ENCODE measurements around the gene ENTREP1. TPM values are rescaled to one million over a fixed set of nuclear protein-coding genes. Genes with fewer than 3 reads are reported as not detected.

The ENTREP1 gene
- total RNA-seq, 2 donors from 2014 or later, result 13.7 to 25.8 TPM

DNA sequence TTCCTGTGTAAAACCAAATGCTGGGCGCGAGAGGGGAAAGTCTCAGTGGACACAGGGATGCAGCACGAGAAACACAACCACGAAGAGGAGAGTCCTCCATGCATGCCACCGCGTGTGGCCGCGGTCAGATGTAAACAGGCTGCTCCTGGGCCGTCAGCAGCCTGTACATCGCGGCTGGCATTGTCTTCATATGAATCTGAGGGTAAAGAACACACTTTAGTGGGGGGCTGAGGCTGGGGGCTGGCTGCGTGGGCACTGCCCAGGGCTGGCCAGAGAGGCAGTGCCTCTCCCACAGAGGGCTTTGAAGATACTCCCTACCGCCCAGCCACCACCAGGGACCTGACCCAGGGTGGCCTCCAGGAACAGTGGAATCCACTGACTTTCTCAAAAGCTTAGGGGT is 106.2 kb downstream of the ENTREP1 start:
- Mint-ChIP-seq H3K27ac (no peak overlapping the region), H3K9me3 (peaks cover 2% of the 10 kb centered on the region), H3K4me1 (no peaks in the 10 kb centered on the region), H3K4me3 (no peak overlapping the region), H3K36me3 (ENCODE audit: low read depth) (peaks cover 2% of the 10 kb centered on the region), H3K27me3 (ENCODE audit: insufficient read depth) (peaks cover 2% of the 10 kb centered on the region)
- H3K27ac ChIP-seq (ENCODE audit: low read depth, low read length), result no peak overlapping the region
- TF ChIP-seq, protein P1, sequence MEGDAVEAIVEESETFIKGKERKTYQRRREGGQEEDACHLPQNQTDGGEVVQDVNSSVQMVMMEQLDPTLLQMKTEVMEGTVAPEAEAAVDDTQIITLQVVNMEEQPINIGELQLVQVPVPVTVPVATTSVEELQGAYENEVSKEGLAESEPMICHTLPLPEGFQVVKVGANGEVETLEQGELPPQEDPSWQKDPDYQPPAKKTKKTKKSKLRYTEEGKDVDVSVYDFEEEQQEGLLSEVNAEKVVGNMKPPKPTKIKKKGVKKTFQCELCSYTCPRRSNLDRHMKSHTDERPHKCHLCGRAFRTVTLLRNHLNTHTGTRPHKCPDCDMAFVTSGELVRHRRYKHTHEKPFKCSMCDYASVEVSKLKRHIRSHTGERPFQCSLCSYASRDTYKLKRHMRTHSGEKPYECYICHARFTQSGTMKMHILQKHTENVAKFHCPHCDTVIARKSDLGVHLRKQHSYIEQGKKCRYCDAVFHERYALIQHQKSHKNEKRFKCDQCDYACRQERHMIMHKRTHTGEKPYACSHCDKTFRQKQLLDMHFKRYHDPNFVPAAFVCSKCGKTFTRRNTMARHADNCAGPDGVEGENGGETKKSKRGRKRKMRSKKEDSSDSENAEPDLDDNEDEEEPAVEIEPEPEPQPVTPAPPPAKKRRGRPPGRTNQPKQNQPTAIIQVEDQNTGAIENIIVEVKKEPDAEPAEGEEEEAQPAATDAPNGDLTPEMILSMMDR (conservative IDR thresholded peaks at IDR 0.05), result no peak
- WGBS, 2 experiments (ENCODE audit: insufficient coverage in 1 of 2, insufficient read length in 1 of 2), result 89 to 94% methylated on average over 7 to 13 of the region's 13 CpGs
- H3K36me3 ChIP-seq (ENCODE audit: control insufficient read depth, insufficient read depth, low read length), result no peaks in the 10 kb centered on the region
- no peak for DNase-seq
- no peaks in the 10 kb centered on the region for H3K27me3 ChIP-seq (ENCODE audit: control insufficient read depth, insufficient read depth, low read length, poor library complexity, severe bottlenecking)
- no peak overlapping the region for H3K4me3 ChIP-seq (ENCODE audit: low read length)
- H3K4me1 ChIP-seq (ENCODE audit: control insufficient read depth, insufficient read depth, low read length), result no peaks in the 10 kb centered on the region
- no peak overlapping the region for H3K9ac ChIP-seq (ENCODE audit: extremely low read depth, low read length, poor library complexity, severe bottlenecking)
- peaks cover 10% of the 10 kb centered on the region for H3K9me3 ChIP-seq (ENCODE audit: control insufficient read depth, low read length)

GRCh38 chr9:69431777-69432176 is 106.8 kb downstream of the ENTREP1 start:
- no peak overlapping the region for H3K9ac ChIP-seq (ENCODE audit: extremely low read depth, low read length, poor library complexity, severe bottlenecking)
- TF ChIP-seq, protein P1 (conservative IDR thresholded peaks at IDR 0.05), result no peak

GRCh38 chr9:69432623-69433022 is 107.6 kb downstream of the ENTREP1 start:
- no peak overlapping the region for H3K4me3 Mint-ChIP-seq
- H3K4me1 ChIP-seq (ENCODE audit: control insufficient read depth, insufficient read depth, low read length), result no peaks in the 10 kb centered on the region
- no peaks in the 10 kb centered on the region for H3K27me3 ChIP-seq (ENCODE audit: control insufficient read depth, insufficient read depth, low read length, poor library complexity, severe bottlenecking)
- no peak overlapping the region for H3K9ac ChIP-seq (ENCODE audit: extremely low read depth, low read length, poor library complexity, severe bottlenecking)
- no peak overlapping the region for H3K27ac ChIP-seq (ENCODE audit: low read depth, low read length)
- 91 to 92% methylated on average over 9 to 11 of the region's 11 CpGs for WGBS, 2 experiments (ENCODE audit: insufficient coverage in 1 of 2, insufficient read length in 1 of 2)
- H3K36me3 Mint-ChIP-seq (ENCODE audit: low read depth), result peaks cover 2% of the 10 kb centered on the region
- H3K27ac Mint-ChIP-seq, result no peak overlapping the region
- TF ChIP-seq, protein P1 (conservative IDR thresholded peaks at IDR 0.05), result no peak
- peaks cover 10% of the 10 kb centered on the region for H3K9me3 ChIP-seq (ENCODE audit: control insufficient read depth, low read length)
- H3K27me3 Mint-ChIP-seq (ENCODE audit: insufficient read depth), result peaks cover 2% of the 10 kb centered on the region
- no peak overlapping the region for H3K4me3 ChIP-seq (ENCODE audit: low read length)
- DNase-seq, result no peak
- peaks cover 2% of the 10 kb centered on the region for H3K9me3 Mint-ChIP-seq
- H3K36me3 ChIP-seq (ENCODE audit: control insufficient read depth, insufficient read depth, low read length), result no peaks in the 10 kb centered on the region
- H3K4me1 Mint-ChIP-seq, result no peaks in the 10 kb centered on the region

More at GRCh38 chr9:69431777-69432176, 106.8 kb downstream of the ENTREP1 start:
- 95 to 100% methylated on average over 1 of the region's 1 CpG for WGBS, 2 experiments (ENCODE audit: insufficient coverage in 1 of 2, insufficient read length in 1 of 2)
- H3K27ac ChIP-seq (ENCODE audit: low read depth, low read length), result no peak overlapping the region
- H3K4me3 Mint-ChIP-seq, result no peak overlapping the region
- H3K27me3 Mint-ChIP-seq (ENCODE audit: insufficient read depth), result peaks cover 2% of the 10 kb centered on the region
- H3K4me1 Mint-ChIP-seq, result no peaks in the 10 kb centered on the region
- H3K9me3 ChIP-seq (ENCODE audit: control insufficient read depth, low read length), result peaks cover 10% of the 10 kb centered on the region
- no peak for DNase-seq
- no peaks in the 10 kb centered on the region for H3K4me1 ChIP-seq (ENCODE audit: control insufficient read depth, insufficient read depth, low read length)
- peaks cover 2% of the 10 kb centered on the region for H3K36me3 Mint-ChIP-seq (ENCODE audit: low read depth)
- peaks cover 2% of the 10 kb centered on the region for H3K9me3 Mint-ChIP-seq
- no peaks in the 10 kb centered on the region for H3K36me3 ChIP-seq (ENCODE audit: control insufficient read depth, insufficient read depth, low read length)
- H3K27ac Mint-ChIP-seq, result no peak overlapping the region
- no peak overlapping the region for H3K4me3 ChIP-seq (ENCODE audit: low read length)
- H3K27me3 ChIP-seq (ENCODE audit: control insufficient read depth, insufficient read depth, low read length, poor library complexity, severe bottlenecking), result no peaks in the 10 kb centered on the region

All from endodermal cell (in vitro differentiated cells).